Cardiac fibroblast (primary cell): ENCODE measurements around the gene MARCHF9.
A peak's percentile ranks its signal among the peaks of the same experiment; 100 is the strongest.

Experiments
- DNase-seq, 2 donors: peaks; one replicate each; pipeline versions ENCODE4 v3.0.0 to v3.0.0-alpha.2; 2010; ENCODE audit warnings: low read depth in 2 of 2
- H3K4me3 ChIP-seq, 2 donors: replicated peaks in 1 of 2; 1 replicate in 1 of 2; 2 replicates in 1 of 2; pipeline ENCODE4 v1.5.1; 2011; ENCODE audit warnings: low read depth in 2 of 2, low read length in 2 of 2, mild to moderate bottlenecking in 2 of 2, moderate library complexity in 1 of 2
- TF ChIP-seq, protein P1 (sequence below): IDR thresholded peaks from one replicate; pipeline ENCODE4 v1.5.1; 2011; ENCODE audit warnings: low read depth, mild to moderate bottlenecking, low read length, inconsistent platforms

The MARCHF9 gene

GRCh38 chr12:57741413-57741789 lies 13.5 kb upstream of the MARCHF9 start:
- DNase-seq, result no peak
- no peak overlapping the region for H3K4me3 ChIP-seq
- TF ChIP-seq, protein P1, sequence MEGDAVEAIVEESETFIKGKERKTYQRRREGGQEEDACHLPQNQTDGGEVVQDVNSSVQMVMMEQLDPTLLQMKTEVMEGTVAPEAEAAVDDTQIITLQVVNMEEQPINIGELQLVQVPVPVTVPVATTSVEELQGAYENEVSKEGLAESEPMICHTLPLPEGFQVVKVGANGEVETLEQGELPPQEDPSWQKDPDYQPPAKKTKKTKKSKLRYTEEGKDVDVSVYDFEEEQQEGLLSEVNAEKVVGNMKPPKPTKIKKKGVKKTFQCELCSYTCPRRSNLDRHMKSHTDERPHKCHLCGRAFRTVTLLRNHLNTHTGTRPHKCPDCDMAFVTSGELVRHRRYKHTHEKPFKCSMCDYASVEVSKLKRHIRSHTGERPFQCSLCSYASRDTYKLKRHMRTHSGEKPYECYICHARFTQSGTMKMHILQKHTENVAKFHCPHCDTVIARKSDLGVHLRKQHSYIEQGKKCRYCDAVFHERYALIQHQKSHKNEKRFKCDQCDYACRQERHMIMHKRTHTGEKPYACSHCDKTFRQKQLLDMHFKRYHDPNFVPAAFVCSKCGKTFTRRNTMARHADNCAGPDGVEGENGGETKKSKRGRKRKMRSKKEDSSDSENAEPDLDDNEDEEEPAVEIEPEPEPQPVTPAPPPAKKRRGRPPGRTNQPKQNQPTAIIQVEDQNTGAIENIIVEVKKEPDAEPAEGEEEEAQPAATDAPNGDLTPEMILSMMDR, result no peak

DNA sequence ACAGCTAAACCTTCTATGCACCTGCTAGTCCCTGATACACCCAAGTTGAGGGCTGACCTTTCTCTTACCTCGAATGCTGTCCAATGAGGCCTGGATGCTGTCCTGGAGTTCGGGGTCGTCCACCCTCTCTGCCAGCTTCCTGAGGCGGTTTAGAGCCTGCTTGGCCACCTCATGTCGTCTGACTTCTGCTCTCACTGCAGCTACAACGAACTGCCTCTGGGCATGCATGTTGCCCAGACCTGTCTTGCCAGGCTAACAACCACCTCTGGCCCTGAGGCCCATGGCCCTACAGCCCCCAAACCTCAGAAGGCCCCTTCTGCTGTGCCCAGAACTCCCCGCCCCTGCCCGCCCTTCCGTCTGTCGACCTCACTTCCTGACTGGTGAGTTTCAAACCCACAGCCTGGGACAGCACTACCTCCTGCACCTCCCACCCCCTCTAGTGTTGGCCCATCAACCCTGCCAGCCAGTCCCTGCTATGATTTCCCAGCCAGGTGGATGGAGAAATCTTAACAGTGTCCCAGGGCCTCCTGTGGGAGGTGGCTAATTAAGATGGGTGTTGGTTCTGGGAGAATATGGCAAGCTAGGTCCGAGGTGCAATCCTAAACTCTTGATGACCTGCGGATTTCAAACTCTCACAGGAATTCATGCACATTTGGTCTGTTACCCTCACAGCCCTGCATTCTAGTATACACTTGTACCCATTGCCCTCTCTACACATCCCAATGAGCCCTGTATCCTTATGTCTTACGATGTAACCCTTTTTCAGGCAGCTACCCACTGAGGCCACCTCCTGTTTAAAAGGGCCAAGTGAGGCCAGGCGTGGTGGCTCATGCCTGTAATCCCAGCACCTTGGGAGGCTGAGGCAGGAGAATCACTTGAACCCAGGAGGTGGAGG lies 12.8 kb upstream of the MARCHF9 start:
- DNase-seq, result no peak
- TF ChIP-seq, protein P1, result no peak
- no peak overlapping the region for H3K4me3 ChIP-seq

- TF ChIP-seq, protein P1, result no peak
- no peak overlapping the region for H3K4me3 ChIP-seq
- no peak for DNase-seq
These were observed 11.1 kb upstream of the MARCHF9 start for GRCh38 chr12:57743769-57744168.

DNA sequence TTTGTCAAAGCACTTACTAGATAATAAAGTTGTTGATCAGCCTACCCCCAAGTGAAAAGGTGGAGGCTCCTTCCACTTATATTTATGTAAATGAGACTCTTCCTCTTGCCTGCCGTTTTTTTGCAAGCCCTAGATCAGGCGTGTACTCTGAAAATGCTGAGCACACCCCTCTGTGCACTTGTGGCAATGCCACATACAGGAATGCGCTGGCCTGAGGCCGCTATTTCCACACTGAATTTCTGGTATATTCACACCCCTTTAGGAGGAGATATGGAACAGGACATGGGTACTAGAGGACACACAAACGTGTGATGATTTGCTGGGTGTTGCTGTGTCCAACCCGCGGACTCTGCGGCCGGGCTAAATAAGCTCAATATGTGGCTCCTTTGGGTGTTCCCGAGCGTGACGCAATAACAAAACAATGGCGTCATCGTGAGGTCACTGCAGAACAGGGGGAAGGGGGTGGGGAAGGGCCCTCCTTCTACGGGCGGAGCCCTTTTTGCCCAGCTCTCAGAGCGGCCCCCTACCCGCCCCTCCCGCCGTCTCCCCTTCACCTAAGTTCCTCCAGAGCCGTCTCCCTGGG lies 10.6 kb upstream of the MARCHF9 start:
- TF ChIP-seq, protein P1, result no peak
- peak; percentile 87 to 92 for DNase-seq
- H3K4me3 ChIP-seq, result peak overlapping the region; percentile 85 to 96

- H3K4me3 ChIP-seq, result peak within 1 kb of the TSS; percentile 85 to 96
- DNase-seq, result peak; percentile 99
- TF ChIP-seq, protein P1, result no peak
These were observed 10.0 kb upstream of the MARCHF9 start, which contains the start of gene TSPAN31 for GRCh38 chr12:57744777-57745484. TSS of gene TSPAN31 (plus strand) at chr12:57745039. CDS start at chr12:57745155, 116 bp downstream.

GRCh38 chr12:57745485-57745881 lies 9.4 kb upstream of the MARCHF9 start:
- peak in 1 of 2 donors; percentile 29 for DNase-seq
- TF ChIP-seq, protein P1, result no peak
- H3K4me3 ChIP-seq, result peak overlapping the region; percentile 85 to 96
